Breast epithelium (tissue), 4 donors: Measurements from ENCODE around the gene SPEM2. TPM values are rescaled to one million over a fixed set of nuclear protein-coding genes. Genes with fewer than 3 reads are reported as not detected.

Experiments
- DNase-seq, 2 donors: peaks; one replicate each; pipeline ENCODE4 v3.0.0-alpha.2; 2019; ENCODE audit warnings: low spot score in 2 of 2
- H3K27ac ChIP-seq, 2 donors: fragments of 200-600 bp; sonication (generic) in 1 of 2; one replicate each; pipeline ENCODE4 v1.5.1; 2016 to 2019; ENCODE audit warnings: mild to moderate bottlenecking in 1 of 2
- H3K27me3 ChIP-seq, 2 donors: fragments of 200-600 bp; sonication (generic) in 1 of 2; one replicate each; pipeline versions ENCODE4 v1.5.1 to v1.6.0; 2017 to 2019; ENCODE audit warnings: control low read depth in 1 of 2, mild to moderate bottlenecking in 1 of 2
- H3K36me3 ChIP-seq: fragments of 200-600 bp; one replicate; pipeline ENCODE4 v1.5.1; 2019
- H3K4me1 ChIP-seq, 2 donors: fragments of 200-600 bp; sonication (generic); one replicate each; pipeline ENCODE4 v1.5.1; 2016 to 2019; ENCODE audit warnings: control low read depth in 1 of 2
- H3K4me3 ChIP-seq, 3 donors: fragments of 200-600 bp; sonication (generic); 1 replicate in 2 of 3; 2 replicates in 1 of 3; pipeline ENCODE4 v1.5.1; 2016 to 2019; ENCODE audit warnings: mild to moderate bottlenecking in 3 of 3, moderate library complexity in 2 of 3
- H3K9me3 ChIP-seq, 2 donors: fragments of 200-600 bp; sonication (generic) in 1 of 2; one replicate each; pipeline ENCODE4 v1.5.1; 2016 to 2019; ENCODE audit warnings: control low read depth in 1 of 2
- CTCF ChIP-seq, 3 donors: fragments of 450-650 bp; IDR thresholded peaks; one replicate each; pipeline ENCODE4 v1.5.1; 2016 to 2017; ENCODE audit warnings: antibody characterized with exemption in 3 of 3, mild to moderate bottlenecking in 3 of 3, moderate library complexity in 3 of 3
- POLR2A ChIP-seq: fragments of 450-650 bp; IDR thresholded peaks from one replicate; pipeline ENCODE4 v1.6.1; 2016; ENCODE audit warnings: antibody characterized with exemption, mild to moderate bottlenecking, moderate library complexity
- POLR2AphosphoS5 ChIP-seq, 3 donors: sonication (generic); formaldehyde crosslinking; IDR thresholded peaks; one replicate each; pipeline ENCODE4 v1.6.1; 2017; ENCODE audit warnings: antibody characterized with exemption in 3 of 3
- intact Hi-C: fragments of 100-400 bp; cut with DNase I; formaldehyde crosslinking; loops from one replicate; pipeline ENCODE4 v1.15.1; 2023; ENCODE audit warnings: low total_unique reads
- total RNA-seq, 3 donors: library from RNA; depleted of rRNA; stranded (reverse); fragments of >200 nt; gene quantifications; one replicate each; pipeline ENCODE4 v1.1.0, GENCODE V29; 2016

The SPEM2 gene
- total RNA-seq, 3 donors from 2014 or later: not detected

GRCh38 chr17:7383371-7383741 is 42.1 kb upstream of the SPEM2 start:
- Histone ChIP-seq H3K9me3 (no peaks in the 10 kb centered on the region), H3K27ac (peak overlapping the region in 1 of 2 donors; percentile 20), H3K4me3 (peak overlapping the region in 2 of 3 donors; percentile 47 to 55), H3K36me3 (no peaks in the 10 kb centered on the region), H3K27me3 (no peaks in the 10 kb centered on the region), H3K4me1 (peaks cover 0 to 4% of the 10 kb centered on the region in 2 donors)
- intact Hi-C loops: no loop called here
- no peak for TF ChIP-seq POLR2AphosphoS5 (IDR thresholded peaks at IDR 0.05)
- no peak for TF ChIP-seq CTCF (IDR thresholded peaks at IDR 0.05)
- TF ChIP-seq POLR2A: no peak
- no peak for DNase-seq

GRCh38 chr17:7383742-7384488 is 41.5 kb upstream of the SPEM2 start:
- Histone ChIP-seq H3K4me1 (peaks cover 0 to 4% of the 10 kb centered on the region in 2 donors), H3K4me3 (peak overlapping the region; percentile 26 to 55 (median 47)), H3K27me3 (no peaks in the 10 kb centered on the region), H3K36me3 (peaks cover 3% of the 10 kb centered on the region), H3K9me3 (no peaks in the 10 kb centered on the region), H3K27ac (peak overlapping the region; percentile 20)
- intact Hi-C loops: no loop called here
- TF ChIP-seq POLR2AphosphoS5 (IDR thresholded peaks at IDR 0.05): no peak
- no peak for TF ChIP-seq POLR2A
- no peak for TF ChIP-seq CTCF (IDR thresholded peaks at IDR 0.05)
- no peak for DNase-seq

- peak overlapping the region; percentile 26 to 55 (median 47) for H3K4me3 ChIP-seq
- peaks cover 9% of the 10 kb centered on the region for H3K36me3 ChIP-seq
- no peaks in the 10 kb centered on the region for H3K9me3 ChIP-seq
- TF ChIP-seq CTCF (IDR thresholded peaks at IDR 0.05) (no peak), POLR2AphosphoS5 (IDR thresholded peaks at IDR 0.05) (no peak), POLR2A (no peak)
- no peaks in the 10 kb centered on the region for H3K27me3 ChIP-seq
- intact Hi-C loops: no loop called here
- DNase-seq: no peak
- H3K27ac ChIP-seq: peak overlapping the region; percentile 20
- H3K4me1 ChIP-seq: peaks cover 0 to 4% of the 10 kb centered on the region in 2 donors
These were observed 40.8 kb upstream of the SPEM2 start for GRCh38 chr17:7384489-7385081.

- H3K4me3 ChIP-seq: no peak overlapping the region
These were observed 36.6 kb upstream of the SPEM2 start for GRCh38 chr17:7388856-7389255.

More at GRCh38 chr17:7388856-7389255, 36.6 kb upstream of the SPEM2 start:
- Histone ChIP-seq H3K27me3 (no peaks in the 10 kb centered on the region), H3K36me3 (peaks cover 9% of the 10 kb centered on the region), H3K9me3 (no peaks in the 10 kb centered on the region), H3K27ac (no peak overlapping the region), H3K4me1 (peaks cover 0 to 7% of the 10 kb centered on the region in 2 donors)
- no peak for DNase-seq
- intact Hi-C loops: no loop called here
- TF ChIP-seq POLR2A: no peak
- no peak for TF ChIP-seq CTCF (IDR thresholded peaks at IDR 0.05)
- no peak for TF ChIP-seq POLR2AphosphoS5 (IDR thresholded peaks at IDR 0.05)
